ENCODE measurements around the gene CNTNAP2. TPM values are rescaled to one million over a fixed set of nuclear protein-coding genes. Genes with fewer than 3 reads are reported as not detected.

Gene CNTNAP2
- total and polyA plus RNA-seq, 2 of the 13 experiments (the other 11 are each of a cell fraction or from before 2014, with no cell fraction given), result 0.40 to 0.42 TPM

DNA sequence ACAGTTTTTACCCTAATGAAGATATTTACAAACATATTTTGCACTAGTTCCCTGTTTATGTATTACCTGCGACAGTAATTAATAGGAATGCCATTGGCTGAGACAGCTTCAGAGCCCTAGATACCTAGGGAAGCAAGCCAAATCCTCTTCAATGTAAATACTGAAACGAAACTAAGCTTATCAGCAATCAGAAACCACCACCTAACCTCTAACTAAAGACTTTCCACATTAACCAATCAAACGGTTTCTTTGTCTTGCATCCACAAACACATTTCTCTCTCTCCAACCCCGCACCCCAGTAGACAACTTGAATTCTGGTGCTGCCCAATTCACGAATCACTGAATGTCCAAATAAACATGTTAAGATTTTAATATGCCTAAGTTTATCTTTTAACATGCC, 1999.6 kb downstream of the CNTNAP2 start:
- Histone ChIP-seq H3K79me2 (ENCODE audit: insufficient read depth, low read length) (no peaks in the 10 kb centered on the region), H3K4me2 (ENCODE audit: low read depth, low read length) (no peak overlapping the region), H3K9me3 (ENCODE audit: low read length) (no peaks in the 10 kb centered on the region), H2AFZ (ENCODE audit: low read length) (no peak overlapping the region), H3K4me3 (replicated peaks in 1 of 3; ENCODE audit: insufficient read depth in 1 of 3, low read depth in 2 of 3, low read length in 3 of 3) (no peak overlapping the region), H3K4me1 (ENCODE audit: insufficient read depth, low read length) (no peaks in the 10 kb centered on the region), H3K36me3 (replicated peaks in 1 of 2; ENCODE audit: control insufficient read depth in 1 of 2, insufficient read depth in 2 of 2, low read length in 2 of 2) (no peaks in the 10 kb centered on the region), H3K27ac (ENCODE audit: extremely low read length, insufficient read depth, low read length) (no peak overlapping the region), H4K20me1 (ENCODE audit: insufficient read depth, low read length) (no peaks in the 10 kb centered on the region), H3K9ac (ENCODE audit: insufficient read depth, low read depth, low read length) (no peak overlapping the region), H3K27me3 (ENCODE audit: control insufficient read depth in 1 of 2, insufficient read depth in 2 of 2, low read length in 2 of 2) (no peaks in the 10 kb centered on the region)
- TF ChIP-seq ZNF615 (CRISPR knock-in tag; IDR thresholded peaks at IDR 0.05; ENCODE audit: borderline replicate concordance), result no peak
- no peak for TF ChIP-seq KLF15 (CRISPR knock-in tag; IDR thresholded peaks at IDR 0.05; ENCODE audit: borderline replicate concordance)
- TF ChIP-seq MAFK (conservative IDR thresholded peaks at IDR 0.05 in 1 of 2, IDR thresholded peaks at IDR 0.05 in 1 of 2; ENCODE audit: low read length in 2 of 2), result no peak
- no peak for TF ChIP-seq ZKSCAN5 (CRISPR knock-in tag; IDR thresholded peaks at IDR 0.05)
- TF ChIP-seq, protein P1, sequence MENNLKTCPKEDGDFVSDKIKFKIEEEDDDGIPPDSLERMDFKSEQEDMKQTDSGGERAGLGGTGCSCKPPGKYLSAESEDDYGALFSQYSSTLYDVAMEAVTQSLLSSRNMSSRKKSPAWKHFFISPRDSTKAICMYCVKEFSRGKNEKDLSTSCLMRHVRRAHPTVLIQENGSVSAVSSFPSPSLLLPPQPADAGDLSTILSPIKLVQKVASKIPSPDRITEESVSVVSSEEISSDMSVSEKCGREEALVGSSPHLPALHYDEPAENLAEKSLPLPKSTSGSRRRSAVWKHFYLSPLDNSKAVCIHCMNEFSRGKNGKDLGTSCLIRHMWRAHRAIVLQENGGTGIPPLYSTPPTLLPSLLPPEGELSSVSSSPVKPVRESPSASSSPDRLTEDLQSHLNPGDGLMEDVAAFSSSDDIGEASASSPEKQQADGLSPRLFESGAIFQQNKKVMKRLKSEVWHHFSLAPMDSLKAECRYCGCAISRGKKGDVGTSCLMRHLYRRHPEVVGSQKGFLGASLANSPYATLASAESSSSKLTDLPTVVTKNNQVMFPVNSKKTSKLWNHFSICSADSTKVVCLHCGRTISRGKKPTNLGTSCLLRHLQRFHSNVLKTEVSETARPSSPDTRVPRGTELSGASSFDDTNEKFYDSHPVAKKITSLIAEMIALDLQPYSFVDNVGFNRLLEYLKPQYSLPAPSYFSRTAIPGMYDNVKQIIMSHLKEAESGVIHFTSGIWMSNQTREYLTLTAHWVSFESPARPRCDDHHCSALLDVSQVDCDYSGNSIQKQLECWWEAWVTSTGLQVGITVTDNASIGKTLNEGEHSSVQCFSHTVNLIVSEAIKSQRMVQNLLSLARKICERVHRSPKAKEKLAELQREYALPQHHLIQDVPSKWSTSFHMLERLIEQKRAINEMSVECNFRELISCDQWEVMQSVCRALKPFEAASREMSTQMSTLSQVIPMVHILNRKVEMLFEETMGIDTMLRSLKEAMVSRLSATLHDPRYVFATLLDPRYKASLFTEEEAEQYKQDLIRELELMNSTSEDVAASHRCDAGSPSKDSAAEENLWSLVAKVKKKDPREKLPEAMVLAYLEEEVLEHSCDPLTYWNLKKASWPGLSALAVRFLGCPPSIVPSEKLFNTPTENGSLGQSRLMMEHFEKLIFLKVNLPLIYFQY (CRISPR knock-in tag; IDR thresholded peaks at IDR 0.05; ENCODE audit: borderline replicate concordance), result no peak
- no peak for TF ChIP-seq MIXL1 (CRISPR knock-in tag; IDR thresholded peaks at IDR 0.05)
- TF ChIP-seq, protein P2, sequence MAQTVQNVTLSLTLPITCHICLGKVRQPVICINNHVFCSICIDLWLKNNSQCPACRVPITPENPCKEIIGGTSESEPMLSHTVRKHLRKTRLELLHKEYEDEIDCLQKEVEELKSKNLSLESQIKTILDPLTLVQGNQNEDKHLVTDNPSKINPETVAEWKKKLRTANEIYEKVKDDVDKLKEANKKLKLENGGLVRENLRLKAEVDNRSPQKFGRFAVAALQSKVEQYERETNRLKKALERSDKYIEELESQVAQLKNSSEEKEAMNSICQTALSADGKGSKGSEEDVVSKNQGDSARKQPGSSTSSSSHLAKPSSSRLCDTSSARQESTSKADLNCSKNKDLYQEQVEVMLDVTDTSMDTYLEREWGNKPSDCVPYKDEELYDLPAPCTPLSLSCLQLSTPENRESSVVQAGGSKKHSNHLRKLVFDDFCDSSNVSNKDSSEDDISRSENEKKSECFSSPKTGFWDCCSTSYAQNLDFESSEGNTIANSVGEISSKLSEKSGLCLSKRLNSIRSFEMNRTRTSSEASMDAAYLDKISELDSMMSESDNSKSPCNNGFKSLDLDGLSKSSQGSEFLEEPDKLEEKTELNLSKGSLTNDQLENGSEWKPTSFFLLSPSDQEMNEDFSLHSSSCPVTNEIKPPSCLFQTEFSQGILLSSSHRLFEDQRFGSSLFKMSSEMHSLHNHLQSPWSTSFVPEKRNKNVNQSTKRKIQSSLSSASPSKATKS (CRISPR knock-in tag; IDR thresholded peaks at IDR 0.05), result no peak
- TF ChIP-seq ZNF557 (CRISPR knock-in tag; IDR thresholded peaks at IDR 0.05), result no peak
- no peak for TF ChIP-seq ZNF672 (CRISPR knock-in tag; IDR thresholded peaks at IDR 0.05)
- no peak for TF ChIP-seq NKX3-1 (CRISPR knock-in tag; IDR thresholded peaks at IDR 0.05)
- TF ChIP-seq ZNF619 (CRISPR knock-in tag; IDR thresholded peaks at IDR 0.05), result no peak
- no peak for TF ChIP-seq CHD2 (IDR thresholded peaks at IDR 0.05; ENCODE audit: low read depth, low read length)
- TF ChIP-seq PHF8 (CRISPR knock-in tag; IDR thresholded peaks at IDR 0.05), result no peak
- TF ChIP-seq, protein P3, sequence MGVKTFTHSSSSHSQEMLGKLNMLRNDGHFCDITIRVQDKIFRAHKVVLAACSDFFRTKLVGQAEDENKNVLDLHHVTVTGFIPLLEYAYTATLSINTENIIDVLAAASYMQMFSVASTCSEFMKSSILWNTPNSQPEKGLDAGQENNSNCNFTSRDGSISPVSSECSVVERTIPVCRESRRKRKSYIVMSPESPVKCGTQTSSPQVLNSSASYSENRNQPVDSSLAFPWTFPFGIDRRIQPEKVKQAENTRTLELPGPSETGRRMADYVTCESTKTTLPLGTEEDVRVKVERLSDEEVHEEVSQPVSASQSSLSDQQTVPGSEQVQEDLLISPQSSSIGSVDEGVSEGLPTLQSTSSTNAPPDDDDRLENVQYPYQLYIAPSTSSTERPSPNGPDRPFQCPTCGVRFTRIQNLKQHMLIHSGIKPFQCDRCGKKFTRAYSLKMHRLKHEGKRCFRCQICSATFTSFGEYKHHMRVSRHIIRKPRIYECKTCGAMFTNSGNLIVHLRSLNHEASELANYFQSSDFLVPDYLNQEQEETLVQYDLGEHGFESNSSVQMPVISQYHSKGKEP (CRISPR knock-in tag; IDR thresholded peaks at IDR 0.05), result no peak
- TF ChIP-seq RFX1 (IDR thresholded peaks at IDR 0.05), result no peak
- no peak for TF ChIP-seq POGZ (CRISPR knock-in tag; IDR thresholded peaks at IDR 0.05)
- TF ChIP-seq HNRNPLL (IDR thresholded peaks at IDR 0.05; ENCODE audit: low read depth, low read length, poor library complexity, severe bottlenecking), result no peak
- no TSS peak for BruUV-seq (replicated peaks)
- no peak for DNase-seq (ENCODE audit: low spot score)
- ChIA-PET POLR2A (no interaction called here), CTCF (ENCODE audit: low intra/inter-chr PET ratio, low total read pairs) (no interaction called here)
- in situ Hi-C loops (cut with HindIII; ENCODE audit: extremely low pct_ligation_motif_present, low pct_unique_long_range_greater_than_20kb), result no loop called here
- ATAC-seq, result no peak
- intact Hi-C loops (cut with micrococcal nuclease; ENCODE audit: unreplicated experiment), result no loop called here
- WGBS (ENCODE audit: low lambda C conversion rate), result 19% methylated on average over 5 of the region's 5 CpGs
- no peak for FAIRE-seq
